ENCODE results near the gene LRRC47. TPM values are rescaled to one million over a fixed set of nuclear protein-coding genes. Genes with fewer than 3 reads are reported as not detected.

The LRRC47 gene
- total and polyA plus RNA-seq, 2 of the 8 experiments (the other 6 are each of a cell fraction or from before 2014, with no cell fraction given) = 38.3 to 82.4 TPM

DNA sequence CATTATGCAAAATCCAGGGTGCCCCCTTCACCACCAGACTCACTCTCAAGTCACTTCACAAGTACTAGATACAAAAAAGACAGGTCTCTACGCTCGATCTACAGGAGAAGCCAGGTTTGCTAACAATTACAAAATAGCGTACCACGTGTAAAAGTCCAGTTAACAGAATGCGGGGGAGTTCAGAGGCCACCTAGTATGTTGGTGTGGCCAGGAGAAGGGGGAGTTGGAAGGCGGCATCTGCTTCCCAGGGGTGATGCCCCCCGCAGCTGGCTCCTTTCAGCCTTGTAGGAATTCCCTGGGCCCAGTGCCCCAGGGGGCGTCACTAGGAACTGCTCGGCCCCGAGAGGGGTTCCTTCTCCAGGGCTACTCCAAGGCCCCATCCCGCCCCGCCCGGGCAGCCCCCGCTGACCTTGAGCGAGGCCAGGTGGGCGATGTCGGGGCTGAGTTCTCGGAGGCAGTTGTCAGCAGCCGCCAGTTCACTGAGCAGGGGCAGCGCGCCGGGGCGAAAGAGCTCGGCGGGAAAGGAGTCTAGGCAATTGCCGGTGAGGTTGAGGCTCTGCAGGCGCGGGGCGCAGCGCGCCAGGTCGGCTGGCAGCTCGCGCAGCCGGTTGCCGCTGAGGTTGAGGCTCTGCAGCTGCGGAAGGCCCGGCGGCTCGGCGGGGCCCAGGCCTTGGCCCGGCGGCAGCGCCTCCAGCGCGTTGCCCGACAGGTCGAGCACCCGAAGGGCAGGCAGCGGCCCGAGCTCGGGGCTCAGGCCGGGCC is 664 bp downstream of the LRRC47 start:
- Histone ChIP-seq H4K20me1 (replicated peaks in 1 of 2; ENCODE audit: control insufficient read depth in 1 of 2, insufficient read depth in 2 of 2, low read length in 2 of 2) (peaks cover 0 to 7% of the 10 kb centered on the region in 2 experiments), H3K14ac (ENCODE audit: insufficient read length) (no peak overlapping the region), H3K18ac (ENCODE audit: extremely low read depth, low read length) (no peak overlapping the region; the same call in 1 of the 2 replicates), H3K9me3 (ENCODE audit: insufficient read depth in 2 of 2, low read depth in 1 of 2, low read length in 1 of 2) (no peaks in the 10 kb centered on the region; a peak in 1 of 4 replicates), H3K4me1 (replicated peaks in 1 of 4; ENCODE audit: control insufficient read depth in 3 of 4, insufficient read depth in 4 of 4, low read length in 3 of 4) (peaks cover 9 to 23% (median 14%) of the 10 kb centered on the region in 4 experiments), H2AK5ac (ENCODE audit: low read depth, low read length) (0 out of 2 replicates have a peak overlapping the region, but pooled peaks have one; percentile 60), H3K4me3 (ENCODE audit: extremely low read depth in 1 of 4, insufficient read depth in 2 of 4, low read depth in 3 of 4, low read length in 4 of 4) (peak overlapping the region; percentile 67 to 85 (median 78)), H3K79me1 (ENCODE audit: low read depth, low read length) (peaks cover 10% of the 10 kb centered on the region), H2BK120ac (replicated peaks; ENCODE audit: low read depth, low read length) (no peak overlapping the region), H3K27me3 (replicated peaks in 1 of 4; ENCODE audit: control insufficient read depth in 3 of 4, extremely low read depth in 1 of 4, insufficient read depth in 3 of 4, low read length in 3 of 4) (no peaks in the 10 kb centered on the region; a peak in 2 of 7 replicates), H3K23ac (ENCODE audit: insufficient read length) (no peak overlapping the region), H3K27ac (ENCODE audit: low read depth, low read length) (no peak overlapping the region; the same call in 1 of the 2 replicates), H2BK20ac (ENCODE audit: low read length) (no peak overlapping the region), H3K4ac (replicated peaks; ENCODE audit: insufficient read length, low read depth, low read length) (no peak overlapping the region), H2BK15ac (ENCODE audit: low read length) (no peak overlapping the region), H3K23me2 (ENCODE audit: low read depth, low read length) (peaks cover 15% of the 10 kb centered on the region; the same call in 1 of the 2 replicates), H3K56ac (replicated peaks; ENCODE audit: insufficient read length, low read depth, low read length) (no peak overlapping the region), H3K79me2 (ENCODE audit: control insufficient read depth in 1 of 2, insufficient read depth in 2 of 2, low read length in 2 of 2) (peaks cover 9 to 39% of the 10 kb centered on the region in 2 experiments), H4K8ac (ENCODE audit: extremely low read depth, insufficient read depth, low read length) (peak overlapping the region; percentile 57; the same call in 1 of the 2 replicates), H2AFZ (ENCODE audit: low read length) (no peak overlapping the region), H3K9ac (replicated peaks in 1 of 4; ENCODE audit: extremely low read depth in 1 of 4, low read depth in 3 of 4, low read length in 3 of 4) (peak overlapping the region; percentile 66 to 79 (median 76)), H2BK5ac (ENCODE audit: low read depth, low read length) (no peak overlapping the region), H3K36me3 (ENCODE audit: control insufficient read depth in 2 of 4, insufficient read depth in 4 of 4, low read length in 3 of 4) (no peaks in the 10 kb centered on the region), H4K91ac (replicated peaks; ENCODE audit: insufficient read length, low read length) (no peak overlapping the region), H2BK12ac (ENCODE audit: low read depth, low read length) (0 out of 2 replicates have a peak overlapping the region, but pooled peaks have one; percentile 29), H4K5ac (ENCODE audit: insufficient read length, low read depth, low read length) (no peak overlapping the region), H3K4me2 (ENCODE audit: insufficient read depth in 1 of 2, low read depth in 2 of 2, low read length in 2 of 2) (peak overlapping the region; percentile 76 to 96)
- no peak for DNase-seq (ENCODE audit: low read depth in 1 of 2, low spot score in 2 of 2)
- TF ChIP-seq SIN3A (conservative IDR thresholded peaks at IDR 0.05 in 1 of 2, IDR thresholded peaks at IDR 0.05 in 1 of 2; ENCODE audit: low read depth in 1 of 2, low read length in 2 of 2) (0 out of 4 replicates have a peak, but pooled peaks of 1 of the 2 experiments have one; percentile 7), KDM4A (IDR thresholded peaks at IDR 0.05; ENCODE audit: low read depth, low read length, severe bottlenecking) (no peak), SUZ12 (IDR thresholded peaks at IDR 0.05; ENCODE audit: low read length) (no peak), NANOG (IDR thresholded peaks at IDR 0.05; ENCODE audit: insufficient read depth, low read depth, low read length, poor library complexity, severe bottlenecking) (no peak), RXRA (IDR thresholded peaks at IDR 0.05; ENCODE audit: insufficient read depth, low read depth, low read length) (no peak)
- TF ChIP-seq, protein P1, sequence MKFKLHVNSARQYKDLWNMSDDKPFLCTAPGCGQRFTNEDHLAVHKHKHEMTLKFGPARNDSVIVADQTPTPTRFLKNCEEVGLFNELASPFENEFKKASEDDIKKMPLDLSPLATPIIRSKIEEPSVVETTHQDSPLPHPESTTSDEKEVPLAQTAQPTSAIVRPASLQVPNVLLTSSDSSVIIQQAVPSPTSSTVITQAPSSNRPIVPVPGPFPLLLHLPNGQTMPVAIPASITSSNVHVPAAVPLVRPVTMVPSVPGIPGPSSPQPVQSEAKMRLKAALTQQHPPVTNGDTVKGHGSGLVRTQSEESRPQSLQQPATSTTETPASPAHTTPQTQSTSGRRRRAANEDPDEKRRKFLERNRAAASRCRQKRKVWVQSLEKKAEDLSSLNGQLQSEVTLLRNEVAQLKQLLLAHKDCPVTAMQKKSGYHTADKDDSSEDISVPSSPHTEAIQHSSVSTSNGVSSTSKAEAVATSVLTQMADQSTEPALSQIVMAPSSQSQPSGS (IDR thresholded peaks at IDR 0.05; ENCODE audit: low read length) = no peak
- ChIA-PET CTCF (ENCODE audit: partially characterized antibody) (interaction anchor here (0.5 to 5.2 kb wide), 5 partner anchors 10 to 324 kb away, joined by 3 to 40 read pairs (median 5); no protein-coding TSS in a partner anchor), POLR2A (ENCODE audit: partially characterized antibody) (interaction anchor here (1.0 to 4.8 kb wide), 5 partner anchors 9 to 105 kb away, joined by 3 to 29 read pairs (median 11); partner anchors contain the start of gene C1orf174)
- 9% methylated on average over 41 of the region's 53 CpGs; no CpG with 5 or more reads in 1 of the 2 experiments for WGBS, 2 experiments (ENCODE audit: extremely low coverage in 1 of 2, insufficient coverage in 1 of 2, insufficient read length in 1 of 2, insufficient replicate concordance in 2 of 2, low coverage in 1 of 2, low lambda C conversion rate in 2 of 2, missing lambda C conversion rate in 1 of 2)
- no peak for FAIRE-seq

All from H1 (cell line).